ENCODE data around the gene PRKCA.

PRKCA gene

DNA sequence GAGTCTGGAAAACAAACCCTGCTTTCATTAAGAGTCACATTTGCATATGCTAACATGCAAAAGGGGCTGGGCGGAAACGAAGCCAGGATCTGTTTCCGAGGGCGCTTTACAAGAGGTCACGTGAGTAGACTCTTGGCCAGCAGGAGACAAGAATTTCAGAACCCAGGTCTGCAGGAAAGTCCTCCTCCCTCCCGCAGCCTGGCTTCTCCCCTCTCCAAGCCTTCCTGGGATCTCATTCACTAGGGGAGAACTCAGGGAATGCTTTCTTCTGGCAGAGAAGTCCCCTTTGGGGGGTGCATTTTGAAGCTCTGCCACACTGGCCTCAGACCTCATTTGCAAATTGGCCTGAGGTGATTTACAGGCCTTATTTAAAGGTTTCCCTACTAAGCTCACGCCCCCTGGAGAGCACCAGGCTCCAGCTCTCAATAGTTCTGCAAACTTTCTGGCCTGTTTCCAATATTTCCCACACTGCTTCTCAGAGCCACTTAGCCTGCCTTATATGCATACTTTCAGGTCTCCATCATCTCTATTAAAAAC is 475.3 kb downstream of the PRKCA start:
- H3K4me2 ChIP-seq (ENCODE audit: insufficient read depth, low read length, poor library complexity, severe bottlenecking): no peak overlapping the region
- no peak overlapping the region for H3K18ac ChIP-seq (ENCODE audit: low read length)
- H2AK5ac ChIP-seq (ENCODE audit: low read depth, low read length): no peak overlapping the region
- H2BK120ac ChIP-seq (ENCODE audit: low read depth, low read length): no peak overlapping the region
- H3K9me3 ChIP-seq (replicated peaks in 1 of 2; ENCODE audit: control insufficient read depth in 2 of 2, insufficient read depth in 1 of 2, low read depth in 1 of 2, low read length in 2 of 2): no peaks in the 10 kb centered on the region
- no peak overlapping the region for H2BK12ac ChIP-seq (ENCODE audit: low read length)
- no peak overlapping the region for H2BK5ac ChIP-seq (ENCODE audit: low read length)
- no peak overlapping the region for H3K4ac ChIP-seq (ENCODE audit: low read length)
- no peak overlapping the region for H2BK15ac ChIP-seq (ENCODE audit: low read length)
- H4K8ac ChIP-seq (ENCODE audit: low read depth, low read length): no peak overlapping the region
- no CpG with 5 or more reads among the region's 7 CpGs for WGBS, 2 donors (ENCODE audit: extremely low coverage in 2 of 2, insufficient read length in 2 of 2, insufficient replicate concordance in 1 of 2)
- no peak overlapping the region for H3K27ac ChIP-seq (replicated peaks; ENCODE audit: low read length)
- H2AFZ ChIP-seq (ENCODE audit: low read length): no peak overlapping the region
- H3K27me3 ChIP-seq (ENCODE audit: control insufficient read depth in 3 of 3, insufficient read depth in 3 of 3, low read depth in 1 of 3, low read length in 3 of 3): no peaks in the 10 kb centered on the region
- no peak overlapping the region for H3K9ac ChIP-seq (ENCODE audit: low read depth, low read length, poor library complexity)
- no peak for DNase-seq (ENCODE audit: low spot score)
- H3K4me1 ChIP-seq (ENCODE audit: control insufficient read depth in 2 of 2, insufficient read depth in 1 of 2, low read depth in 1 of 2, low read length in 2 of 2): peaks cover 10 to 19% of the 10 kb centered on the region in 2 donors
- H4K91ac ChIP-seq (ENCODE audit: low read depth, low read length, poor library complexity): no peak overlapping the region
- no peak overlapping the region for H3K14ac ChIP-seq (ENCODE audit: low read length)
- H3K36me3 ChIP-seq (replicated peaks in 1 of 2; ENCODE audit: control insufficient read depth in 2 of 2, insufficient read depth in 2 of 2, low read length in 2 of 2): no peaks in the 10 kb centered on the region
- H3K23ac ChIP-seq (ENCODE audit: low read depth, low read length, poor library complexity): no peak overlapping the region
- H3K79me1 ChIP-seq (ENCODE audit: low read depth, low read length): no peaks in the 10 kb centered on the region
- H3K4me3 ChIP-seq (ENCODE audit: low read length in 2 of 2): no peak overlapping the region

DNA sequence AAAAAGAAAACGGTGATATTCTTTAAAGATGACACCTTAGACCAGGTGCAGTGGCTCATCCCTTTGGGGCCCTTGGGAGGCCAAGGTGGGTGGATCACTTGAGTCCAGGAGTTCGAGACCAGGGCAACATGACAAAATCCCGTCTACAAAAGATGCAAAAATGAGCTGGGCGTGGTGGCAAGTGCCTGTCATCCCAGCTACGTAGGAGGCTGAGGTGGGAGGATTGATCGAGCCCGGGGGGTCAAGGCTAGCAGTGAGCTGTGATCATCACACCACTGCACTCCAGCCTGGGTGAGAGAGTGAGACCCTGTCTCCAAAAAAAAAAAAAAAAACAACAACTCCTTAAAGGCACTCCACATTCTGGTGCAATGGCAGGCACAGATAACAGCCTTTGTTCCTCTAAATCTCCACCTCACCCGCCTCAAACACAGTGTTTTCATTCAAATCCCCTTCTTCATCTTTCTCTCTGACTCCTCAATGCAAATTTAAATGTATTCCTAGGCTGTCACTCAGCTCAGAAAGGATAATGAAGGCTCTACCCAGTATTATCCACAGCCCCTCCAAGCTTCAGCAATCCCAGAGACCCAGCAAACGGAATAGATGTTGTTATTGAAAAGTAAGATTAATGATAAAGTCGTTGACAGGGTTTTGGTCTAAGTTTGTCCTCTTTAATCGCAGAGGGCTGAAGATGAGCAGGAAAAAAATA is 476.3 kb downstream of the PRKCA start:
- H3K9me3 ChIP-seq (replicated peaks in 1 of 2; ENCODE audit: control insufficient read depth in 2 of 2, insufficient read depth in 1 of 2, low read depth in 1 of 2, low read length in 2 of 2): no peaks in the 10 kb centered on the region
- H3K23ac ChIP-seq (ENCODE audit: low read depth, low read length, poor library complexity): no peak overlapping the region
- no peaks in the 10 kb centered on the region for H3K79me1 ChIP-seq (ENCODE audit: low read depth, low read length)
- H2AFZ ChIP-seq (ENCODE audit: low read length): no peak overlapping the region
- H2AK5ac ChIP-seq (ENCODE audit: low read depth, low read length): no peak overlapping the region
- no peak overlapping the region for H4K91ac ChIP-seq (ENCODE audit: low read depth, low read length, poor library complexity)
- DNase-seq (ENCODE audit: low spot score): no peak
- no peak overlapping the region for H2BK15ac ChIP-seq (ENCODE audit: low read length)
- no peak overlapping the region for H3K4ac ChIP-seq (ENCODE audit: low read length)
- no peak overlapping the region for H3K4me2 ChIP-seq (ENCODE audit: insufficient read depth, low read length, poor library complexity, severe bottlenecking)
- H3K27ac ChIP-seq (replicated peaks; ENCODE audit: low read length): no peak overlapping the region
- H3K36me3 ChIP-seq (replicated peaks in 1 of 2; ENCODE audit: control insufficient read depth in 2 of 2, insufficient read depth in 2 of 2, low read length in 2 of 2): no peaks in the 10 kb centered on the region
- H2BK5ac ChIP-seq (ENCODE audit: low read length): no peak overlapping the region
- H4K8ac ChIP-seq (ENCODE audit: low read depth, low read length): no peak overlapping the region
- no peak overlapping the region for H3K9ac ChIP-seq (ENCODE audit: low read depth, low read length, poor library complexity)
- H3K18ac ChIP-seq (ENCODE audit: low read length): no peak overlapping the region
- WGBS, 2 donors (ENCODE audit: extremely low coverage in 2 of 2, insufficient read length in 2 of 2, insufficient replicate concordance in 1 of 2): no CpG with 5 or more reads among the region's 11 CpGs
- H3K4me3 ChIP-seq (ENCODE audit: low read length in 2 of 2): no peak overlapping the region
- H2BK12ac ChIP-seq (ENCODE audit: low read length): no peak overlapping the region
- H3K14ac ChIP-seq (ENCODE audit: low read length): no peak overlapping the region
- no peak overlapping the region for H2BK120ac ChIP-seq (ENCODE audit: low read depth, low read length)
- no peaks in the 10 kb centered on the region for H3K27me3 ChIP-seq (ENCODE audit: control insufficient read depth in 3 of 3, insufficient read depth in 3 of 3, low read depth in 1 of 3, low read length in 3 of 3)
- H3K4me1 ChIP-seq (ENCODE audit: control insufficient read depth in 2 of 2, insufficient read depth in 1 of 2, low read depth in 1 of 2, low read length in 2 of 2): peaks cover 10 to 19% of the 10 kb centered on the region in 2 donors

DNA sequence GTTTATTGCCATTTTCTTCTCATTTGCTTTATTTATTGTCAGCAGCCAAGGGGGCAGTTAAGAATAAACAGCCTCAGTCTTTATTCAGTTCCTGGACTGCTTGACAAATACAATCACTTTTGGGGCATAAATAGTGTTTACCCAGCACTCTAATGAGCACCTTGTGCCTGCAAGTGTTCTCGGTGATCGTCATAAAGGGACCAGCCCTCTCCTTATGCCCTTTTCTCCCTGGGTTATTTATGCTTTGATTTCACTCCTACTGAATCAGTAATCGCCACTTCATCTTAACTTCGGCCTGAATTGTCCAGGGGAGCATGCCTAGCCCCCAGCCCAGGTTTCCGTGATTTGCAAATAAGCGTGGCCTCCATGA is 476.8 kb downstream of the PRKCA start:
- H2AFZ ChIP-seq (ENCODE audit: low read length): no peak overlapping the region
- no peak overlapping the region for H3K9ac ChIP-seq (ENCODE audit: low read depth, low read length, poor library complexity)
- no peaks in the 10 kb centered on the region for H3K79me1 ChIP-seq (ENCODE audit: low read depth, low read length)
- no peak overlapping the region for H4K8ac ChIP-seq (ENCODE audit: low read depth, low read length)
- H3K27me3 ChIP-seq (ENCODE audit: control insufficient read depth in 3 of 3, insufficient read depth in 3 of 3, low read depth in 1 of 3, low read length in 3 of 3): no peaks in the 10 kb centered on the region
- no peaks in the 10 kb centered on the region for H3K36me3 ChIP-seq (replicated peaks in 1 of 2; ENCODE audit: control insufficient read depth in 2 of 2, insufficient read depth in 2 of 2, low read length in 2 of 2)
- no peak overlapping the region for H4K91ac ChIP-seq (ENCODE audit: low read depth, low read length, poor library complexity)
- no CpG with 5 or more reads among the region's 6 CpGs for whole genome bisulfite sequencing, 2 donors (ENCODE audit: extremely low coverage in 2 of 2, insufficient read length in 2 of 2, insufficient replicate concordance in 1 of 2)
- H2AK5ac ChIP-seq (ENCODE audit: low read depth, low read length): no peak overlapping the region
- no peak overlapping the region for H2BK15ac ChIP-seq (ENCODE audit: low read length)
- no peaks in the 10 kb centered on the region for H3K9me3 ChIP-seq (replicated peaks in 1 of 2; ENCODE audit: control insufficient read depth in 2 of 2, insufficient read depth in 1 of 2, low read depth in 1 of 2, low read length in 2 of 2)
- no peak overlapping the region for H3K4ac ChIP-seq (ENCODE audit: low read length)
- peaks cover 10 to 19% of the 10 kb centered on the region in 2 donors for H3K4me1 ChIP-seq (ENCODE audit: control insufficient read depth in 2 of 2, insufficient read depth in 1 of 2, low read depth in 1 of 2, low read length in 2 of 2)
- H3K4me3 ChIP-seq (ENCODE audit: low read length in 2 of 2): no peak overlapping the region
- H3K4me2 ChIP-seq (ENCODE audit: insufficient read depth, low read length, poor library complexity, severe bottlenecking): no peak overlapping the region
- H3K14ac ChIP-seq (ENCODE audit: low read length): no peak overlapping the region
- H3K27ac ChIP-seq (replicated peaks; ENCODE audit: low read length): no peak overlapping the region
- DNase-seq (ENCODE audit: low spot score): no peak
- H3K18ac ChIP-seq (ENCODE audit: low read length): no peak overlapping the region
- H2BK120ac ChIP-seq (ENCODE audit: low read depth, low read length): no peak overlapping the region
- no peak overlapping the region for H2BK5ac ChIP-seq (ENCODE audit: low read length)
- H2BK12ac ChIP-seq (ENCODE audit: low read length): no peak overlapping the region
- H3K23ac ChIP-seq (ENCODE audit: low read depth, low read length, poor library complexity): no peak overlapping the region

DNA sequence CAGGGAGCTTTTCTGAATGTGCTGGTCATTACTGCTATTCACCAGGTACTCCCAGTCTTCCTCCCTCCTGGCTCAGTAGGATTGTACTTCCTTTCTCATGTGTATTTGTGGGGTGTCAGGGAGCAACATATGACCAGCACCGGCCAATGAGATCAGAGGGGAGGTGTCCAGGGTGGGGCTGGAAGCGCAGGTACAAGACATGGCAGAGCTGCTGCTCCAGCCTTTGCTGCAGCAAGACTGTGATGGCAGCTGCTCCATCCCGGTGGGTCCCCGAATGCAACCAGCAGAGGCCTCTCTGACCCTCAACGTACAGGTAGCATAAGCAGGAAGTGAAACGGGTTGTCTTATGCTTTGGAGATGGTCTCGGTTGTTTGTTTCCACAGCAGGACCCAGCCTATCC is 478.7 kb downstream of the PRKCA start:
- DNase-seq (ENCODE audit: low spot score): no peak
- Histone ChIP-seq H2BK120ac (ENCODE audit: low read depth, low read length) (no peak overlapping the region), H3K4me3 (ENCODE audit: low read length in 2 of 2) (no peak overlapping the region), H3K9me3 (replicated peaks in 1 of 2; ENCODE audit: control insufficient read depth in 2 of 2, insufficient read depth in 1 of 2, low read depth in 1 of 2, low read length in 2 of 2) (no peaks in the 10 kb centered on the region), H3K18ac (ENCODE audit: low read length) (no peak overlapping the region), H3K27me3 (ENCODE audit: control insufficient read depth in 3 of 3, insufficient read depth in 3 of 3, low read depth in 1 of 3, low read length in 3 of 3) (no peaks in the 10 kb centered on the region), H3K4ac (ENCODE audit: low read length) (no peak overlapping the region), H3K14ac (ENCODE audit: low read length) (no peak overlapping the region), H3K4me1 (ENCODE audit: control insufficient read depth in 2 of 2, insufficient read depth in 1 of 2, low read depth in 1 of 2, low read length in 2 of 2) (peaks cover 3 to 8% of the 10 kb centered on the region in 2 donors), H3K27ac (replicated peaks; ENCODE audit: low read length) (no peak overlapping the region), H3K9ac (ENCODE audit: low read depth, low read length, poor library complexity) (no peak overlapping the region), H3K79me1 (ENCODE audit: low read depth, low read length) (no peaks in the 10 kb centered on the region), H2BK12ac (ENCODE audit: low read length) (no peak overlapping the region), H4K91ac (ENCODE audit: low read depth, low read length, poor library complexity) (no peak overlapping the region), H2AFZ (ENCODE audit: low read length) (no peak overlapping the region), H3K4me2 (ENCODE audit: insufficient read depth, low read length, poor library complexity, severe bottlenecking) (no peak overlapping the region), H2BK5ac (ENCODE audit: low read length) (no peak overlapping the region), H3K23ac (ENCODE audit: low read depth, low read length, poor library complexity) (no peak overlapping the region), H2AK5ac (ENCODE audit: low read depth, low read length) (no peak overlapping the region), H4K8ac (ENCODE audit: low read depth, low read length) (no peak overlapping the region), H2BK15ac (ENCODE audit: low read length) (no peak overlapping the region), H3K36me3 (replicated peaks in 1 of 2; ENCODE audit: control insufficient read depth in 2 of 2, insufficient read depth in 2 of 2, low read length in 2 of 2) (no peaks in the 10 kb centered on the region)
- WGBS, 2 donors (ENCODE audit: extremely low coverage in 2 of 2, insufficient read length in 2 of 2, insufficient replicate concordance in 1 of 2): no CpG with 5 or more reads among the region's 7 CpGs

All from neuronal stem cell (in vitro differentiated cells).